Measurements from ENCODE around the gene SKOR2. TPM values are rescaled to one million over a fixed set of nuclear protein-coding genes. Genes with fewer than 3 reads are reported as not detected.

The SKOR2 gene
- total and polyA plus RNA-seq, 10 donors, result not detected

DNA sequence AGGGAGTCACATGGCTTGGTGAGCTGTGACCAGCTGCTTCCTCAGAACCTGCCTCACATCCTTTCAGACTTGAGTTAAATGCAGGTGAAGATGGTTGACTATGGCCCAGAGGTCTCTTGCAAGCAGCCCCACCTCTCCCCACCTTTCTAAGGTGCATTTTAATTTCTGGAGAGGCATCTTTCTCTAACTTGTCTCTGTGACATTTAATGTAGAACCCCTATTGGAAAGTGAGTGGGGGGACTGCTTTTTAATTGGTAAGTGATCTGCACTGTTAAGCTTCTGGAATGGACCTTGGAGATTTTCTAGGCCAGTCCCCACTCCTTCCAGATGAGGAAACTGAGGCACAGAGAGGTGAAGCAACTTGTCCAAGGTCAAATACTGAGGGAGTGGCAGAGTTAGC is 37.3 kb upstream of the SKOR2 start:
- DNase-seq, result no peak
- Histone ChIP-seq H3K36me3 (no peaks in the 10 kb centered on the region), H3K4me1 (no peaks in the 10 kb centered on the region), H3K27ac (no peak overlapping the region), H3K9me3 (no peaks in the 10 kb centered on the region), H3K4me3 (no peak overlapping the region), H3K27me3 (replicated peaks in 1 of 7) (peaks cover 0 to 50% (median 0%) of the 10 kb centered on the region in 7 donors)
- TF ChIP-seq, protein P1, sequence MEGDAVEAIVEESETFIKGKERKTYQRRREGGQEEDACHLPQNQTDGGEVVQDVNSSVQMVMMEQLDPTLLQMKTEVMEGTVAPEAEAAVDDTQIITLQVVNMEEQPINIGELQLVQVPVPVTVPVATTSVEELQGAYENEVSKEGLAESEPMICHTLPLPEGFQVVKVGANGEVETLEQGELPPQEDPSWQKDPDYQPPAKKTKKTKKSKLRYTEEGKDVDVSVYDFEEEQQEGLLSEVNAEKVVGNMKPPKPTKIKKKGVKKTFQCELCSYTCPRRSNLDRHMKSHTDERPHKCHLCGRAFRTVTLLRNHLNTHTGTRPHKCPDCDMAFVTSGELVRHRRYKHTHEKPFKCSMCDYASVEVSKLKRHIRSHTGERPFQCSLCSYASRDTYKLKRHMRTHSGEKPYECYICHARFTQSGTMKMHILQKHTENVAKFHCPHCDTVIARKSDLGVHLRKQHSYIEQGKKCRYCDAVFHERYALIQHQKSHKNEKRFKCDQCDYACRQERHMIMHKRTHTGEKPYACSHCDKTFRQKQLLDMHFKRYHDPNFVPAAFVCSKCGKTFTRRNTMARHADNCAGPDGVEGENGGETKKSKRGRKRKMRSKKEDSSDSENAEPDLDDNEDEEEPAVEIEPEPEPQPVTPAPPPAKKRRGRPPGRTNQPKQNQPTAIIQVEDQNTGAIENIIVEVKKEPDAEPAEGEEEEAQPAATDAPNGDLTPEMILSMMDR (IDR thresholded peaks at IDR 0.05 in 8 of 11, conservative IDR thresholded peaks at IDR 0.05 in 3 of 11), result no peak
- TF ChIP-seq POLR2AphosphoS5 (IDR thresholded peaks at IDR 0.05), result no peak
- TF ChIP-seq POLR2A (IDR thresholded peaks at IDR 0.05), result no peak
- intact Hi-C loops (cut with DNase I; ENCODE audit: low total_unique reads), result no loop called here

DNA sequence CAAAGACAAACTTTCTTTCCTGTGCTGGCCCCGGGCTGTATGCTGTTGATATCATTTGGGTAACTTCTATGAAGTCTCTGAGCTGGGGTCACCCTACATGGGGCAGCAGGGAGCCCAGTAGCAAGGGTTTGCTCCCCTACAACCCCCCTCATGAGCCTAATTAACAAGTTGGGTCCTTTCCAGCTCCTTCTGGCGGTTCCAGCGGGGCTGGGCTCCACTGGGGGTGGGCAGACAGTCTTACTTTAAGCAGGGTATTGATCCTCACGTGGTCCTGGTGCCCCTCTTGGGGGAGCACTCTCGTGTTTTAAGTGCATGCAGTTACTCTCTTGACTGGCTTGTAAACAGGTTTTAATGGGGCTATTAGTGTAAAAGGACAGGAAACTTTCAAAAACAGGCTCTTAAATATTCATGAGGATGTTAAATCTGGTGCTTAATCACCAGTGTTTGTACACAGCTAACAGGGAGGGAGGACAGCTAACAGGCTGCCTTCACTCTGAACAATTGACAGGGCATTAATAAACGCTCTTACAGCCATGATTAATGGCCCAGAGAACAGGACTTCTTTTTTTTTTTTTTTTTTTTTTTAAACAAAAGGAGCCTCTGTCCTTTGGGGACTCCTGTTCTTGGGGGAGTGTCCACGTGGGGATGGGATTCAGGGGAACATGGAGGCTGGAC is 36.6 kb upstream of the SKOR2 start:
- peaks cover 0 to 50% (median 0%) of the 10 kb centered on the region in 7 donors for H3K27me3 ChIP-seq (replicated peaks in 1 of 7)
- intact Hi-C loops (cut with DNase I; ENCODE audit: low total_unique reads), result no loop called here
- WGBS, 5 donors, result 42 to 55% (median 45%) methylated on average over 7 of the region's 7 CpGs

DNA sequence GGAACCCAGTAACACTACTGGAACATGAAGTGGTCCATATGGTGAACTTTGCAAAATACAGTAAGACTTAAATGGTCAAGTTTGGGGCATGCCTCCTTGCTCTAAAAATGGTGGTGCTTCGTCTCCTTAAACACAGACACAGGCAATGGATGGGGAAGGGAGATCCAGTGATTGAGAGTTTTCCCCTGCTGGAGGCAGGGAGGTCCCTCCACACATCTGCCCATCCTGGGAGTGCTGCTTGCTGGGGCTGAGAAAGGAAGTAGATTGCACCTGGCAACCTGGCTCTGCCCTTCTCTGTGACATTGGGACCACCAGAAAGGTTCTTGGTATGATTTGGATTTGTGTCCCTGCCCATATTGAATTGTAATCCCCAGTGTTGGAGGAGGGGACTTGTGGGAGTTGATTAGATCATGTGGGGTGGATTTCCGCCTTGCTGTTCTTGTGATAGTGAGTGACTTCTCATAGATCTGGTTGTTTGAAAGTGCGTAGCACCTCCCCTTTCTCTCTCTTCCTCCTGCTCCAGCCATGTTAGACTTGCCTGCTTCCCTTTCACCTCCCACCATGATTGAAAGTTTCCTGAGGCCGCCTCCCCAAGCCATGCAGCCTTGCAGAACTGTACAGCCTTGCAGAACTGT is 35.4 kb upstream of the SKOR2 start:
- no peaks in the 10 kb centered on the region for H3K4me1 ChIP-seq
- TF ChIP-seq, protein P1 (IDR thresholded peaks at IDR 0.05 in 8 of 11, conservative IDR thresholded peaks at IDR 0.05 in 3 of 11), result no peak
- TF ChIP-seq POLR2A (IDR thresholded peaks at IDR 0.05), result no peak
- no peak for TF ChIP-seq POLR2AphosphoS5 (IDR thresholded peaks at IDR 0.05)
- H3K9me3 ChIP-seq, result no peaks in the 10 kb centered on the region
- no peak overlapping the region for H3K4me3 ChIP-seq
- 59 to 85% (median 70%) methylated on average over 4 of the region's 4 CpGs for WGBS, 5 donors
- H3K36me3 ChIP-seq, result no peaks in the 10 kb centered on the region
- no peak overlapping the region for H3K27ac ChIP-seq
- intact Hi-C loops (cut with DNase I; ENCODE audit: low total_unique reads), result no loop called here
- peaks cover 0 to 48% (median 0%) of the 10 kb centered on the region in 7 donors for H3K27me3 ChIP-seq (replicated peaks in 1 of 7)
- no peak for DNase-seq

More for the DNA sequence above, 36.6 kb upstream of the SKOR2 start:
- Histone ChIP-seq H3K4me1 (no peaks in the 10 kb centered on the region), H3K4me3 (no peak overlapping the region), H3K36me3 (no peaks in the 10 kb centered on the region), H3K9me3 (no peaks in the 10 kb centered on the region), H3K27ac (no peak overlapping the region)
- DNase-seq, result no peak
- TF ChIP-seq POLR2A (IDR thresholded peaks at IDR 0.05) (no peak), POLR2AphosphoS5 (IDR thresholded peaks at IDR 0.05) (no peak)
- TF ChIP-seq, protein P1 (IDR thresholded peaks at IDR 0.05 in 8 of 11, conservative IDR thresholded peaks at IDR 0.05 in 3 of 11), result no peak

DNA sequence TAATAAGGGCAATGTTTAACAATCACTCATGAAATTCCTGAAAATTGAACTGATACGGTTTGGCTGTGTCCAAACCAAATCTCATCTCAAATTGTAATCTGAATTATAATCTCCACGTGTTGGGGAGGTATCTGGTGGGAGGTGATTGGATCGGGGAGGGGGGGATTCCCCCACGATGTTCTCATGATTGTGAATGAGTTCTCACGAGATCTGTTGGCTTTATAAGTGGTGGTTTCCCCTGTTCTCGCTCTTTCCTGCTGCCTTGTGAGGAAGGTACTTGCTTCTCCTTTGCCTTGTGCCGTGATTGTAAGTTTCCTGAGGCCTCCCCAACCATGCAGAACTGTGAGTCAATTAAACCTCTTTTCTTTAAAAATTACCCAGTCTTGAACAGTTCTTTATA is 34.0 kb upstream of the SKOR2 start:
- no peak overlapping the region for H3K27ac ChIP-seq
- no peaks in the 10 kb centered on the region for H3K36me3 ChIP-seq
- no peaks in the 10 kb centered on the region for H3K9me3 ChIP-seq
- DNase-seq, result no peak
- peaks cover 0 to 44% (median 0%) of the 10 kb centered on the region in 7 donors for H3K27me3 ChIP-seq (replicated peaks in 1 of 7)
- no peaks in the 10 kb centered on the region for H3K4me1 ChIP-seq
- H3K4me3 ChIP-seq, result no peak overlapping the region
- WGBS, 5 donors, result 43 to 53% (median 51%) methylated on average over 7 of the region's 7 CpGs
- TF ChIP-seq POLR2A (IDR thresholded peaks at IDR 0.05), result no peak
- no peak for TF ChIP-seq POLR2AphosphoS5 (IDR thresholded peaks at IDR 0.05)
- TF ChIP-seq, protein P1 (IDR thresholded peaks at IDR 0.05 in 8 of 11, conservative IDR thresholded peaks at IDR 0.05 in 3 of 11), result no peak
- intact Hi-C loops (cut with DNase I; ENCODE audit: low total_unique reads), result no loop called here

Data from spleen (tissue), 11 donors.